ENCODE measurements around the gene RAB40B. TPM values are rescaled to one million over a fixed set of nuclear protein-coding genes. Genes with fewer than 3 reads are reported as not detected.

The RAB40B gene
- total and polyA plus RNA-seq, 2 donors (not counting 1 experiment from before 2014, with no cell fraction given): 4.7 to 8.0 TPM

- WGBS (ENCODE audit: insufficient coverage): no CpG with 5 or more reads among the region's 5 CpGs
- no peak for DNase-seq
- Histone ChIP-seq H3K9ac (ENCODE audit: low read length) (no peak overlapping the region), H3K36me3 (replicated peaks in 1 of 2; ENCODE audit: control extremely low read depth in 1 of 2, control insufficient read depth in 1 of 2, extremely low read depth in 1 of 2, insufficient read depth in 2 of 2, low read length in 1 of 2) (peaks cover 3 to 64% of the 10 kb centered on the region in 2 experiments), H3K4me3 (ENCODE audit: control extremely low read depth in 1 of 5, extremely low read depth in 1 of 5, insufficient read depth in 1 of 5, low read depth in 2 of 5, low read length in 4 of 5) (no peak overlapping the region), H3K9me3 (ENCODE audit: control extremely low read depth in 1 of 3, control insufficient read depth in 2 of 3, insufficient read depth in 1 of 3, low read length in 2 of 3) (peaks cover 0 to 4% (median 0%) of the 10 kb centered on the region in 3 donors), H3K4me1 (ENCODE audit: control insufficient read depth in 2 of 2, insufficient read depth in 2 of 2, low read length in 2 of 2) (no peaks in the 10 kb centered on the region), H3K4me2 (replicated peaks; ENCODE audit: low read depth, low read length, poor library complexity, severe bottlenecking) (no peak overlapping the region), H4K20me1 (ENCODE audit: control insufficient read depth, insufficient read depth, low read length, poor library complexity, severe bottlenecking) (peaks cover 83% of the 10 kb centered on the region), H3K27ac (ENCODE audit: low read length in 2 of 2) (no peak overlapping the region), H2AFZ (ENCODE audit: insufficient read depth, low read depth, low read length, poor library complexity, severe bottlenecking) (no peak overlapping the region), H3K79me2 (ENCODE audit: control insufficient read depth, insufficient read depth, low read length) (peaks cover 98% of the 10 kb centered on the region), H3K27me3 (replicated peaks in 1 of 4; ENCODE audit: control extremely low read depth in 1 of 4, control insufficient read depth in 3 of 4, insufficient read depth in 4 of 4, low read length in 3 of 4) (no peaks in the 10 kb centered on the region)
- intact Hi-C loops (cut with micrococcal nuclease): no loop called here
- Mint-ChIP-seq H3K27me3 (no peaks in the 10 kb centered on the region), H3K27ac (no peak overlapping the region), H3K9me3 (ENCODE audit: insufficient read depth) (no peaks in the 10 kb centered on the region), H3K4me1 (peaks cover 21% of the 10 kb centered on the region), H3K4me3 (no peak overlapping the region)
- TF ChIP-seq EZH2 (IDR thresholded peaks at IDR 0.05; ENCODE audit: borderline replicate concordance, insufficient read depth, low read depth, low read length, poor library complexity, severe bottlenecking) (no peak), CTCF (IDR thresholded peaks at IDR 0.05) (no peak)
- no peak for ATAC-seq (ENCODE audit: low read depth)
- POLR2A ChIA-PET: no interaction called here
- CTCF ChIA-PET: no interaction called here
These were observed 60.2 kb downstream of the RAB40B start for GRCh38 chr17:82638183-82638773.

Data from B cell (primary cell).